Brain microvascular endothelial cell (primary cell): ENCODE measurements around the gene TMEM175.

Source experiments
- DNase-seq: peaks from one replicate; pipeline ENCODE4 v3.0.0-alpha.2; 2020
- H3K27ac ChIP-seq: fragments of 250-450 bp; sonication (Bioruptor Pico); 2 replicates; pipeline ENCODE4 v1.5.1; 2020; ENCODE audit warnings: mild to moderate bottlenecking, moderate library complexity
- H3K27me3 ChIP-seq: fragments of 250-450 bp; sonication (Bioruptor Pico); replicated peaks from 2 replicates; pipeline ENCODE4 v1.5.1; 2020; ENCODE audit warnings: mild to moderate bottlenecking
- H3K36me3 ChIP-seq: fragments of 250-450 bp; sonication (Bioruptor Pico); replicated peaks from 2 replicates; pipeline ENCODE4 v1.5.1; 2020; ENCODE audit warnings: mild to moderate bottlenecking
- H3K4me3 ChIP-seq: 2 replicates; pipeline ENCODE4 v1.5.1; 2011; ENCODE audit warnings: low read depth, mild to moderate bottlenecking, control low read depth, low read length, moderate library complexity
- in situ Hi-C: cut with HindIII; loops from 2 replicates; pipeline ENCODE4 v1.10.0; 2017; ENCODE audit warnings: low sequenced_read_pairs, low pct_ligation_motif_present
- TF ChIP-seq, protein P1 (sequence below): IDR thresholded peaks from 2 replicates; pipeline ENCODE4 v1.5.1; 2011; ENCODE audit warnings: low read depth, mild to moderate bottlenecking, moderate library complexity, low read length, control low read depth, inconsistent platforms; ENCODE audit errors: missing control alignments

Gene TMEM175

DNA sequence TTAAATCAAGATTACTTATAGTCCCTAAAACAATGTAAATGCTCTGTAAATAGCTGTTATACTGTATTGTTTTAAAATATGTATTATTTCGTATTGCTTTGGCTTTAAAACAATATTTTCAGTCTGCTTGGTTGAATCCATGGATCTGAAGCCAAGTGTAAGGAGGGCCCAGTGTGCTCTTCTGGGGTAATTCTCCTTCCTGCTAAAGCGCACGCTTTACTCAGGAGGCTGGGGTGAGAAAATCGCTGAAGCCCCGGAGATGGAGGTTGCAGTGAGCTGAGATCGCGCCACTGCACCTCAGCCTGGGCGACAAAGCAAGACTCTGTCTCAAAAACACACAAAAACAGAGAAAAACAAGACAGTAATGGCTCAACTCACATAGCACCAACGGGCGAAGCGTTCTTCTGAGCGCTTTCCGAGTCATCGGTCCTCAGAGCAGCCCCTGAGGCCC lies 54.2 kb downstream of the TMEM175 start:
- Histone ChIP-seq H3K27ac (no peak overlapping the region), H3K36me3 (peaks cover 4% of the 10 kb centered on the region), H3K4me3 (peak overlapping the region; percentile 67), H3K27me3 (no peaks in the 10 kb centered on the region)
- TF ChIP-seq, protein P1, sequence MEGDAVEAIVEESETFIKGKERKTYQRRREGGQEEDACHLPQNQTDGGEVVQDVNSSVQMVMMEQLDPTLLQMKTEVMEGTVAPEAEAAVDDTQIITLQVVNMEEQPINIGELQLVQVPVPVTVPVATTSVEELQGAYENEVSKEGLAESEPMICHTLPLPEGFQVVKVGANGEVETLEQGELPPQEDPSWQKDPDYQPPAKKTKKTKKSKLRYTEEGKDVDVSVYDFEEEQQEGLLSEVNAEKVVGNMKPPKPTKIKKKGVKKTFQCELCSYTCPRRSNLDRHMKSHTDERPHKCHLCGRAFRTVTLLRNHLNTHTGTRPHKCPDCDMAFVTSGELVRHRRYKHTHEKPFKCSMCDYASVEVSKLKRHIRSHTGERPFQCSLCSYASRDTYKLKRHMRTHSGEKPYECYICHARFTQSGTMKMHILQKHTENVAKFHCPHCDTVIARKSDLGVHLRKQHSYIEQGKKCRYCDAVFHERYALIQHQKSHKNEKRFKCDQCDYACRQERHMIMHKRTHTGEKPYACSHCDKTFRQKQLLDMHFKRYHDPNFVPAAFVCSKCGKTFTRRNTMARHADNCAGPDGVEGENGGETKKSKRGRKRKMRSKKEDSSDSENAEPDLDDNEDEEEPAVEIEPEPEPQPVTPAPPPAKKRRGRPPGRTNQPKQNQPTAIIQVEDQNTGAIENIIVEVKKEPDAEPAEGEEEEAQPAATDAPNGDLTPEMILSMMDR = no peak
- DNase-seq = no peak
- in situ Hi-C loops = no loop called here

DNA sequence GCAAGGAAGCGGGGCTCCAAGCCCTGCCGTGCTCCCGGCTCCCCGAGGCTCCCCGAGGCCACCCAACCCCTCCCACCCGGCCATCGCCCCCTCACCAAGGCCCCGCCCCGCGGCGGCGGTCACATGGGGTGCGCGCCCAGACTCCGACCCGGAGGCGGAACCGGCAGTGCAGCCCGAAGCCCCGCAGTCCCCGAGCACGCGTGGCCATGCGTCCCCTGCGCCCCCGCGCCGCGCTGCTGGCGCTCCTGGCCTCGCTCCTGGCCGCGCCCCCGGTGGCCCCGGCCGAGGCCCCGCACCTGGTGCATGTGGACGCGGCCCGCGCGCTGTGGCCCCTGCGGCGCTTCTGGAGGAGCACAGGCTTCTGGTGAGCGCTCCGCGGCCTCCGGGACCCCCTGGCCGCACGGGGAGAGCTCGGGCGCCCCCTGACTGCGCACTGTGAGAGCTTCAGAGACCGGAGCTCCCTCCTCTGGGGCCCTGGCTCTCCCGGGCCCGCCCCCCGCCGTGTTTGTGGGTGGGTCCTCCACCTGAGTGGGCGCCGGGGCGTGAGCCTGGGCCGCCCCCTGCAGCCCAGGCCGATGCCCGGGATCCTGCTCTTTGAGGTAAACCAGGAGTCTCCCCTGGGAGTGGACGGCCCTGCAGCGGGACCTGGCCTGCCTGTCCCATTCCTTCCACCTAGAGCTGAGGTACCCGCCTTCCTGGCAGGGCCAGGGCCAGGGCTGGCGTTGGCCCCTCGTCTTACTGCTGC lies 54.8 kb downstream of the TMEM175 start, which contains the start of gene IDUA:
Gene IDUA, plus strand, starts transcription at position 166 of the 745 bp plus-strand sequence. Its CDS starts 41 bp downstream, at position 207.
- DNase-seq = peak; percentile 31
- Histone ChIP-seq H3K27ac (no peak within 1 kb of the TSS), H3K36me3 (peaks cover 4% of the 10 kb centered on the region), H3K4me3 (peak within 1 kb of the TSS; percentile 67), H3K27me3 (no peaks in the 10 kb centered on the region)
- TF ChIP-seq, protein P1 = peak; percentile 64
- in situ Hi-C loops = no loop called here

DNA sequence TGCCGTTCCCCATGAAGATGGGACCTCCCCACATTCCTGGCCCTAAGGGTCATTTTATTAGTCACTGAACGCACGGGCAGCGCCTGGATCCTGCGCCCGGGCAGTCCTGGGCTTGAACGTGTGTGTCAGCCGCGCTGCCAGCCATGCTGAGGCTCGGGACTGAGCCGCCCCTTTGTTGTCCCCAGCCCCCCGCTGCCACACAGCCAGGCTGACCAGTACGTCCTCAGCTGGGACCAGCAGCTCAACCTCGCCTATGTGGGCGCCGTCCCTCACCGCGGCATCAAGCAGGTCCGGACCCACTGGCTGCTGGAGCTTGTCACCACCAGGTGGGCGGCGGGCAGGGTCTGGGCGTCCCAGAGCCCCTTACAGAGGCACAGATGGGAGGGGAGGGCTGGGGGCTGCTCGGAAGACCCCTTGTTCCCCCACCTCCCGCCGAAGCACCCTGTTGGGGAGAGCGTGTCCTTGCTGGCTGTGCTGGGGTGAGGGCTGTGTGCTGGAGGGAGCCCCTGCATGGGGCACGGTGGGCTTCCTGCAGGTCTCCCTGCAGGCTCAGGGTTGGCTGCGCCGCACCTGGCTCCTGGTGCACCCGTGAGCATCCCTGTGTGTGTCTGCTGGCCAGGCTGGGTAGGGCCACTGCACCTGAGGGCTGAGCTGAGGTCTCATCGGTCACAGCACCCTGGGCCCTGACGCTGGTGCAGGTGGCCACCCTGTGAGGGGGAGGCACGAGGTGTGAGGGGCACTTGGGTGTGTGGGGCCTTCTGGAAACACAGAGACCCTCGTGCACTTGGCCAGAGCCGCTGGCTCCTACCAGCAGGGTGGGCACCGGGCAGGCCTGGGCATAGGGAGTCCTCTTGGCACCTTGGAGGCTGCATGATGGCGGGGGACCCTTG lies 55.6 kb downstream of the TMEM175 start:
- Histone ChIP-seq H3K27ac (no peak overlapping the region), H3K36me3 (peaks cover 4% of the 10 kb centered on the region), H3K4me3 (peak overlapping the region; percentile 67), H3K27me3 (no peaks in the 10 kb centered on the region)
- in situ Hi-C loops = no loop called here
- TF ChIP-seq, protein P1 = no peak
- no peak for DNase-seq

DNA sequence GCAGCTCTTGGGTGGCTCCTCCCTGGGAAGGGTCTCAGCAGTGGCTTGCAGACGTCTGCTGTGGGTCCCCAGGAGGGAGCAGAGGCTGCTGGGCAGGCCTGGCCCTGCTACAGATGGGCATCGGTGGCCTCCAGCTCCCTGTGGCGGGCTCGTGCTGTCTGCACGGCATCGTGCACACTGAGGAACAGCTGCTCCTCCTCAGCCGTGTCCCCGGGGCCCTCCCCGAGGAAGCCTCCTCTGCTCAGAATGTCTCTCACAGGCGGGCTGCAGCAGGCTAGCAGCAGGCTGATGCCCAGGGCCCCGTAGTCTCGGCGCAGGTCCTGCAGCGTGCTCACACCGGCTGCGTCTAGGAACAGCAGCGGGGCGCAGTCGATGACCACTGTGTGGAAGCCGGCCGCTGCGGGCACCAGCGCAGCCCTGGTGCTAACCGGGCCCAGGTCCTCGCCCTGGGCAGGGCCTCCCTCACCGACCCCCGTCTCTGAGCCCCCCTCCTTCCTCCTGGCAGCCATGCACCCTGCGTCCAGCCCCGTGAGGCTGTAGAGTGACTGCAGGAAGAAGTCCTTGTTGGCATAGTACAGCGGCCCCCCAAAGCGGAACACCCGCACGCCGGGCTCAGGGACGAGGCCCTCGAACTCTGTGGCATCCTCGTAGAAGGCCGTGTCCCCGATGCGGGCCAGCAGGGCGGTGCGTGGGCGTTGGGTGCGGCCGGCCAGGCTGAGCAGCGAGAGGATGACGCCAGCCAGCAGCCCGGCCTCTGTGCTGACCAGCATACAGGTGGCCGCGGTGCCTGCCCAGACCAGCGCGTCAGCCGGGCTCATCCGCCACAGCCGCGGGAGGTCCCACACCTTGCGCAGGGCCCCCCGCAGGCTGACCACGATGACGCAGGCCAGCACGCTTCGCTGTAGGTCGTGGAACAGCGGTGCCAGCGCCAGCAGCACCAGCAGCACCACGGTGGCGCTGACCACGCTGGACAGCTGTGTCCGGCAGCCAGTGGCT lies 56.8 kb downstream of the TMEM175 start:
- no peak for DNase-seq
- Histone ChIP-seq H3K27ac (no peak overlapping the region), H3K4me3 (no peak overlapping the region), H3K36me3 (peaks cover 4% of the 10 kb centered on the region), H3K27me3 (no peaks in the 10 kb centered on the region)
- TF ChIP-seq, protein P1 = no peak
- in situ Hi-C loops = no loop called here

DNA sequence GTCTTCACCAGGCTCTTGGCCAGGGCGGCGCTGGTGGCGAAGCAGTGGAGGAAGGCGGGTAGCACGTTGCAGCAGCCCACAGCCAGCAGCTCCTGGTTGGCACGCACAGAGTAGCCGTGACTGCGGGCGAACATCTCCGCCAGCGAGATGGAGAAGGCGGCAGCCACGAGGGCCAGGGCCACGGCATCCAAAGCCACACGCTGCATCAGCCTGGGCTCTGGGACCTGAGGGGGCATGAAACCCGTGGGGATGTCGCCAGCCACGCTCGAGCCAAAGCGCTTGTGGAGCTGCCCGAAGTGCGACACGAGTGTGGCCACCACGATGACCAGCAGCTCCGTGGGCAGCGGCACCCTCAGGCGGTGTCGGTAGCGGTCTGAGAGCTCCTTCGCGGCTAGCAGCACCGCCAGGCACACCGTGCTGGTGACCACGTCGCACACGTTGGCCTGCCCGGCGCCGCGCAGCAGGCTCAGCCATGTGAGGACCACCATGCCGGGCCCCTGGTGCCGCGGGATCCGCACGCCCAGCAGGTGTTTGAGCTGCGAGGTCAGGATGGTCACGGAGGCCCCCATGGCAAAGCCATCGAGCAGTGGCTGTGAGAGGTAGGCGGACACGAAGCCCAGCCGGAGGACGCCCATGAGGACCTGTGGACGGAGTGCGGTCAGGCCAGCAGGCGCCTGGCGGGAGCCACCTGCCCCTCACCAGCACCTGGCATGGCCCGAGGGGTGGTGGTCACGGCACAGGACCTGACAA lies 57.6 kb downstream of the TMEM175 start:
- Histone ChIP-seq H3K27me3 (no peaks in the 10 kb centered on the region), H3K27ac (no peak overlapping the region), H3K36me3 (peaks cover 4% of the 10 kb centered on the region), H3K4me3 (no peak overlapping the region)
- in situ Hi-C loops = no loop called here
- no peak for DNase-seq
- TF ChIP-seq, protein P1 = no peak
